ENCODE measurements around the gene ST6GAL1.

DNA sequence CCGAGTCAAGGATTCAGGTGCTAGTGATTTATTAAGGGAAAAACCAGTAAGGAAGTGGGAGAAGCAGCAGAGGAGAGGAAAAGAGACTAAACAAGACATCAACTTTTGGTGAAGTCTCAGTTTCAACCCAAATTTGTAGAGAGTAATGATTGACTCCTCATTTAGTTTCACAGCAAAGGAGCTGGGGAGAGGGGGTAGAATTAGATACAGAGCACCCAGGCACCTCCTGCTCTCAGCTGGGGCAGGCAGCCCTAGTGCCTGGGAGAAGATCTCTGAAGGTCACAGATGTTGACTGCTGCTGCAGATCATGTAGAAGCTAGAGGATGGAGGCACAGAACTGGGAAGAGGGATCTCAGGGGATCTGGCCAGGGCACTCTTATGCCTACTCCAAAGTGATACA is 179.8 kb downstream of the ST6GAL1 start:
- TF ChIP-seq, protein P1, sequence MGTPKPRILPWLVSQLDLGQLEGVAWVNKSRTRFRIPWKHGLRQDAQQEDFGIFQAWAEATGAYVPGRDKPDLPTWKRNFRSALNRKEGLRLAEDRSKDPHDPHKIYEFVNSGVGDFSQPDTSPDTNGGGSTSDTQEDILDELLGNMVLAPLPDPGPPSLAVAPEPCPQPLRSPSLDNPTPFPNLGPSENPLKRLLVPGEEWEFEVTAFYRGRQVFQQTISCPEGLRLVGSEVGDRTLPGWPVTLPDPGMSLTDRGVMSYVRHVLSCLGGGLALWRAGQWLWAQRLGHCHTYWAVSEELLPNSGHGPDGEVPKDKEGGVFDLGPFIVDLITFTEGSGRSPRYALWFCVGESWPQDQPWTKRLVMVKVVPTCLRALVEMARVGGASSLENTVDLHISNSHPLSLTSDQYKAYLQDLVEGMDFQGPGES (IDR thresholded peaks at IDR 0.05): no peak
- TF ChIP-seq BMI1 (IDR thresholded peaks at IDR 0.05; ENCODE audit: borderline replicate concordance): no peak
- no peak for TF ChIP-seq RELA (IDR thresholded peaks at IDR 0.05; ENCODE audit: borderline replicate concordance, partially characterized antibody)

Measured in GM12878 (cell line).